Right hindlimb (tissue), 1 donor: Measurements from ENCODE around the gene KCNJ6.

ENCODE experiments used
- DNase-seq: peaks from one replicate; pipeline ENCODE4 v3.0.0-alpha.2; 2018

Gene KCNJ6

DNA sequence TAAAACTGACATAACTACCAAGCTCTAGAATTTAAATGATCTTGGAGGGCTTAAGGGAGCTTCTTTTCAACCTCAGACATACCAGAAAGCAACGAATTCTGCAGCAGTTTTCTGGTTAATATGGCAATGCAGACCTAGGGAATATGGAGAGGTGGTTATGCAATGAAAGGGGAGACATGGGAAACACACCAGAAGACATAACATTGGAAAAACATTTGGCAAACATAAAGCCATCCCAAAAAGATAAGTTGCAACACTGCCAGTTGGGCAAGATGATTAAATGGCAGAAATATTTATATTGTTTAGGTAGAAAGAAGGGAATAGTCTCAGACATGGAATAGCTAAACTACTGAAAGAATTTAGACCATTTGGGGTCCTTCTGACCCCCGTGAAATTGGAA lies 104.5 kb downstream of the KCNJ6 start:
- DNase-seq, result no peak

DNA sequence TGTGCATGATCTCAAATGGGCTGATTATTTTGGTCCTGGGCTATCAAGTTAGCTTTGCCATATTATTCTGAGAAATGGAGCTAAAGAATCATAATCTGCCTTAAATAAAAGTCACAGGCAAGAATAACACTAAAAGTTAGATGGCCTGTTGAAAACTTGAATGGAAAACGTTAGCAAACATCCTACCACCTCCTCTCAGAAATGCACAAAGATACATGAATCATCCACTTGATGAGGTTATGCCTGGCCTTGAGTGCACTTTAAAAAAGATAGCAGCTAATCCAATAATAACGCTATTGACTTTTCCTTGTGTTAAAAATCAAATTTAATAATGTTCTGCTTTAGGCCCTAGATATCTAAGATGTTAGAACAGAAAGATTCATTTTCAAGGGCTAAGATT lies 108.0 kb downstream of the KCNJ6 start:
- no peak for DNase-seq

DNA sequence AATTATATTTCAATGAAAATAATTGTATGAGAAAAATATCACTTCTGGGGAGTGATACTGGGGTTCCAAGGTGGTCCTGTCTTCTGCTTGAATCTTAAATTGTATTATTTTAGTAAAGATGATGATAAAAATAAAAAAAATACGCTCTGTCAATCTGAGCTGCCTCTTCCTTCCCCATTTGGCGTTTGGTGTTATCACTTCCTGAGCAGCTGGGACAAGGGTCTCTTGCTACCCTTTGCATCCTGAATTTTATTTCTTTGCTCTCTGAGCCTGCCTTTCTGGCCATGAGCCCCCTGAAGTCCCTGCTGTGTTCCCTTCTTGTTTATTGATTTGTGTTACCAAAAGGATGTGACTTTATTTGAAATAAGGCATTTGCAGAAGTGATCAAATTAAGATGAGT lies 111.0 kb downstream of the KCNJ6 start:
- DNase-seq, result no peak

DNA sequence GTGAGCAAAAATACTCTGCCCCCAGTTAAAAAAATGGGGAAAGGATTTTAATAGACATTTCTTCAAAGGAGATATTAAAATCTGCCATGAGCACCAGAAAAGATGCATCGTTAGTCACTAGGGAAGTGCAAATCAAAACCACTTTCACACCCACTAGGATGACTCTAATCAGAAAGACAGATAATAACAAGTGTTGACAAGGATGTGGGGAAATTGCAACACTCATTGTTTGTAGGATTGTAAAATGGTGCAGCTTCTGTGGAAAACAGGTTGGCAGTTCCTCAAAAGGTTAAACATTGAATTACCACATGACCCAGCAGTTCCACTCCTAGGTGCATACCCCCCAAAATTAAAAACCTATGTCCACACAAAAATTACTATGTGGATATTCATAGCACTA lies 112.3 kb downstream of the KCNJ6 start:
- no peak for DNase-seq

- no peak for DNase-seq
Measured at GRCh38 chr21:37803101-37803651, 113.1 kb downstream of the KCNJ6 start.

GRCh38 chr21:37800456-37801061 lies 115.7 kb downstream of the KCNJ6 start:
- no peak for DNase-seq

- DNase-seq, result no peak
Measured at GRCh38 chr21:37800057-37800455, 116.2 kb downstream of the KCNJ6 start.

GRCh38 chr21:37799211-37800056 lies 116.8 kb downstream of the KCNJ6 start:
- DNase-seq, result no peak

DNA sequence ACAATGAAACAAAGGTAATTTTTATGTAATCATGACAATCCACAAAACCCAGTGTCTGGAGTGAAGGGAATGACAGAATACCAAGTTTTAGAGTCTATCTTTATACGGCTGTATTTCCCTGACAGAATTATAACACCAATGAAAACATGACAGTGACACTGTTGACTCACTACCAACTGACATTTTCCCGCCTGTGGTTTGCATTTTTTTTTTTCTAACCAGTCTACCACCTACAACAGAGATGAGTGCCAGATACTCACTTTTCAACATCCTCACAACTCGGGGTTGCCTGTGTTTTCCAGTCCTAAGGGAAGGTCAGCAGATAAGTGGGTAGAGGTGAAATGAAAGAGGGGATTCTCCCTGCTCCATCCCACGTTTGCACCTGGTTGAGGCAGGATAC lies 118.9 kb downstream of the KCNJ6 start:
- no peak for DNase-seq

DNA sequence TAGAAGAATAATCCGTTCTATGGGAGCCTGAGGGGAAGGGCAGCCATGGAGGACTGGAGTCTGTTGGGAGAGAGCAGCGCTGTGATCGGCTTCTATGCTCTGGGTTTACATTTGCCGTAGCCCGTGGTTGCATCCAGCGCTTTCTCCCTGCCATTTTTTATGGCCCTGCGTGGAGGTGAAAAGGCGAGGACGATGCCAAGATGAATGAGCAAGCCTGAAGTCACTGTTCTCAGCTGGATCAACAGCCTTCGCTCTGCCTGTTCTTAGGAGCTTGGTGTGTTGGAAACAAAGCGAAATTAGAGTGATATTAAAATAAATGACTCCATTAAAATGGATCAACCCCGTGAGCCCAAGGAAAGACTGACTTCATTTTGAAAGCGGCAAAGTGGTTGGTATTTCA lies 120.2 kb downstream of the KCNJ6 start:
- DNase-seq, result no peak

DNA sequence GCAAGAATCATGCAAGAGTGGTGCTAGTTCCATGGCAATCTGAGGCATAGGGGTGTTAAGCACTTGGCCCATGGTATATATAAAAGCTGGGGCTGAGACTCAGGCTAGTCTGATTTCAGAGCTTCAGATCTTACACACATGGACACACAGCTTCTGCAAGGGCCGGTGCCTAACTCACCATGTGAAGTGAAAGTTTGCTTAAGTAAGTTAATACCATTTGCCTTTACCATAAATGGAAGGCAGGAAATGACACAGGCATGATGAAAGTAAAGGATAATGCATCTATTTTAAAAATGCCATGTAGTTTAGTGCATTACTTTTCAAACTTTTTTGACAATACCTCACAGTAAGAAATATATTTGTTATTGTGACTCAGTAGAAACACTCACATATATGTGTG lies 122.6 kb downstream of the KCNJ6 start:
- DNase-seq, result no peak

GRCh38 chr21:37792046-37792445 lies 124.2 kb downstream of the KCNJ6 start:
- no peak for DNase-seq

DNA sequence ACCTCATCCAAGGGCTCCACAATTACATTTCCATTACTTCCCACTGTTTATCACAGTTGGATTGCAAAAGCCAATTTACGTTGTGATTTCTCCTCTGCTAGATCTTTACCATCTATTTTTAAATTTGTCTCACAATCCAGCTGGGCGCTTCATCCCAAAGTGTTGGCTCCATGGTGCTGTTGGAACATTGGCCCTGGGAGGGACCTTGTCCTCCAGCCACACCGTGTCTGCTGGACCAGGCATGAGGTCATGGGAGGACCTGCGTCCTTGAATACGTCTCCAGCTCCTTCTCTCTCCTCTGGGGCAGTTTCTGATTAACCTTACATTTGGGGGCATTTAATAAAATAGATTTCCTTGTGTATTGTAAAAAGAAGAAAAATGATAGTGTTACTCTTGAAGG lies 125.4 kb downstream of the KCNJ6 start:
- DNase-seq, result no peak

GRCh38 chr21:37788503-37788902 lies 127.8 kb downstream of the KCNJ6 start:
- no peak for DNase-seq

GRCh38 chr21:37787456-37787855 lies 128.8 kb downstream of the KCNJ6 start:
- no peak for DNase-seq

DNA sequence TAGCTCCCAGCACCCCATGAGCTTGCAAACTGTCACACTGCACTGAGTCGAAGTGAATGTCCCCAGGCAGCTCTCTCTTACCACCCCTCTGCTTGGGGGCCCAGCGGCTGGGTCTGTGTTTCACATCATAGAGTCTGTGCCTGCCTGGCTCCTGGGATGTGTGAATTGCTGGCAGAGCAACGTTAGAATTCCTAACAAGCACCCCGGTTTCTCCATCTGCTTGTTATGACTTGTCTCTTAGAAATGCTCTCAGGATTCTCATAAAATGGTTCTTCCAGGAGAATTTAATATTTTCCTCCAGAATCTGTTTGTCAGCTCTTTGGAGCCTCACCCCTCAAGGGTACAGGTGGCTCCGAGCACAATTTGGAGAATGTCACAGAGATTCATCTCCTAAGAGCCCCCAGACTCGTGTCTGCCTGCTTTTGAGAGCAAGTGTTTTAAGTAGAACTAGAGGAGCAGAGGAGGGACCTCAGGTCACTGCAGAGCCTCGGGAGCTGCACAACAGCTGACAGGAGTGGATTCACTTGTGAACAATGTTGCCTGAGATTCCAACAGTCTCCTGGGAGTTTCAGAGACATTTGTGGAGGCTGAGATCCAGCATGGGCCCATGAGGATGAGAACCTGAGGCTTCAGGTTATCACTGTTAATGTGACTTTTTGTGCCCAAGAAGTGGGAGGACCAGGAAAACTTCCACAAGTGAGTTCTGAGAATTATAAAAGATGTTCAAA lies 131.5 kb downstream of the KCNJ6 start:
- no peak for DNase-seq

GRCh38 chr21:37783016-37783415 lies 133.2 kb downstream of the KCNJ6 start:
- DNase-seq, result no peak

GRCh38 chr21:37780991-37781983 lies 135.0 kb downstream of the KCNJ6 start:
- no peak for DNase-seq

- DNase-seq, result no peak
Measured at GRCh38 chr21:37771181-37771580, 145.1 kb downstream of the KCNJ6 start.

DNA sequence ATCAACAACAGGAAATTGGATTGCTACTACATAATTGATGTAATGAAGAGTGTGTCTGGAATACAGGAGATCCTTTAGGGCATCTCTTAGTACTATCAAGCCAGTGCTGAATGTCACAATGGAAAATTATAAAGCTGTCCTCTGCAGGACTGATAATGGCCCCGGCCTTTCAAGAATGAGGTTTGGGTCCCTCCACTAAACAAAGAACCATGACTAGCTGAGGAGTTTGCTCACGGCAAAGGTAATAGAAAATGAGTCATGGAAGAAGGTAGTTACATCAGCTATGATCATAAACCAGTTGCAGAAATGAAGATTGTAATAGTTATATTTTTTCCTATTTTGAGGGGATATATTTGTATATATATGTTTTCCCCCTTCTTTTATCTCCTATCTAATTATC lies 145.8 kb downstream of the KCNJ6 start:
- DNase-seq, result no peak

DNA sequence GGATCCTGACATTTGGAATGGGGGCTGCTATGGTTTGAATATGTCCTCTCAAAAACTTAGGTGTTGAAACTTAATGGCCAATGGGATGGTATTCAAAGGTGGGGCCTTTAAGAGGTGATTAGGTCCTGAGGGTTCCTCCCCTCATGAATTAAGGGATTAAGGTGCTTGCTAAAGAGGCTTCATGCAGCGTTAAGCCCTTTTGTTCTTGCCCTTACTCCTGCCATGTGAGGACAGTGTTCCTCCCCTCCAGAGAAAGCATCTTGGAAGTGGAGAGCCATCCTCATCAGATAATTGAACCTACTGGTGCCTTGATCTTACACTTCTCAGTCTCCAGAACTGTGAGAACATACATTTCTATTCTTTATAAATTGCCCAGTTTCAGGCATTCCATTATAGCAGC lies 146.6 kb downstream of the KCNJ6 start:
- no peak for DNase-seq

DNA sequence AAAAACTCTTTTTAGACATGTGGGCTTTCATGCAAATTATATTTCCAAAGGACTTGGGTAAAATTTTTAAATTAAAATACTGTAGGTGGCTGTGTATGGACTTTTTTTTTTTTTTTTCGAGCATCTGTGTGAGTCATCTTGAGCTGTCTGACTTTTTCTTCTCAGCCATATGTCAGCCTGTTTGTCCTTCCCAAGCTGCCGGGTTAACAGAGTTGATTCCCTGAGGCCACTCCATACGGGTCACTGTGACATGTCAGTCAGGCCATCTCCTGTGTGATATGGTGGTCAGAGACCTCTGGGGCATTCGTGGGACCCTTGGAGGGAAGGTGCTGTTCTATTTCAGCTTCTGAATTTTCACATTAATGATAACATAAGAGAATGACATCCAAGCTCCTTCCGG lies 148.3 kb downstream of the KCNJ6 start:
- no peak for DNase-seq
